IMR-90 (cell line): Measurements from ENCODE around the gene DOCK10. TPM values are rescaled to one million over a fixed set of nuclear protein-coding genes. Genes with fewer than 3 reads are reported as not detected.

ENCODE experiments used
- ATAC-seq: fragments of 200-7000 bp; cut with Tn5 transposase; 2 replicates; pipeline ENCODE4 v1.9.1; 2020; ENCODE audit warnings: low read depth, mild to moderate bottlenecking, moderate library complexity
- BruUV-seq: library from RNA; stranded (reverse); fragments of 400-500 nt; replicated peaks from 2 replicates; lab custom pipeline; 2021; lab: Mats Ljungman, UMichigan
- CTCF ChIA-PET: fragments of 300-600 bp; formaldehyde crosslinking; extraction: SDS; loops from one replicate; lab custom pipeline; 2021; ENCODE audit warnings: antibody characterized with exemption; lab: Yijun Ruan, JAX
- POLR2A ChIA-PET: fragments of 300-600 bp; sonication (Branson Sonifier 250); formaldehyde crosslinking; loops from one replicate; lab custom pipeline; 2022; ENCODE audit warnings: antibody characterized with exemption; ENCODE audit not compliant: unreplicated experiment; lab: Charles Lee
- DNase-seq: peaks from one replicate; pipeline ENCODE4 v3.0.0; 2013
- H2AFZ ChIP-seq: replicated peaks from 2 replicates; pipeline ENCODE3; 2013; ENCODE audit warnings: low read length, mild to moderate bottlenecking; ENCODE audit not compliant: poor library complexity
- H2AK5ac ChIP-seq: 2 replicates; pipeline ENCODE4 v1.6.1; 2013; ENCODE audit warnings: low read depth, low read length, inconsistent platforms
- H2AK9ac ChIP-seq: replicated peaks from 2 replicates; pipeline ENCODE3; 2013; ENCODE audit warnings: mild to moderate bottlenecking, low read depth, low read length, moderate library complexity; ENCODE audit not compliant: poor library complexity
- H2BK120ac ChIP-seq: 2 replicates; pipeline ENCODE4 v1.6.1; 2013; ENCODE audit warnings: low read depth, low read length, inconsistent platforms
- H2BK15ac ChIP-seq: 3 replicates; pipeline ENCODE4 v1.6.1; 2013; ENCODE audit warnings: low read depth, low read length, inconsistent platforms
- H2BK20ac ChIP-seq: 2 replicates; pipeline ENCODE4 v1.6.1; 2013; ENCODE audit warnings: low read depth, mild to moderate bottlenecking, inconsistent platforms, low read length, moderate library complexity
- H2BK5ac ChIP-seq: 2 replicates; pipeline ENCODE4 v1.6.1; 2013; ENCODE audit warnings: mild to moderate bottlenecking, low read depth, low read length, inconsistent platforms; ENCODE audit not compliant: poor library complexity, severe bottlenecking
- H3K14ac ChIP-seq: replicated peaks from 2 replicates; pipeline ENCODE4 v1.6.1; 2013; ENCODE audit warnings: low read depth, low read length, inconsistent platforms
- H3K18ac ChIP-seq: 2 replicates; pipeline ENCODE4 v1.6.1; 2013; ENCODE audit warnings: low read depth, low read length, control low read depth
- H3K23ac ChIP-seq: 2 replicates; pipeline ENCODE4 v1.6.1; 2013; ENCODE audit warnings: low read depth, low read length, inconsistent platforms
- H3K27ac ChIP-seq: 2 replicates; pipeline ENCODE4 v1.5.1; 2013; ENCODE audit warnings: mild to moderate bottlenecking, control low read depth, low read length; ENCODE audit not compliant: insufficient read depth
- H3K27me3 ChIP-seq: 2 replicates; pipeline ENCODE4 v1.6.1; 2013; ENCODE audit warnings: low read length; ENCODE audit not compliant: control insufficient read depth, insufficient read depth
- H3K36me3 ChIP-seq: 2 replicates; pipeline ENCODE4 v1.6.1; 2013; ENCODE audit warnings: low read length, mixed read lengths; ENCODE audit not compliant: control insufficient read depth, insufficient read depth
- H3K4ac ChIP-seq: 2 replicates; pipeline ENCODE4 v1.6.1; 2013; ENCODE audit warnings: low read depth, low read length, inconsistent platforms
- H3K4me1 ChIP-seq: 2 replicates; pipeline ENCODE4 v1.6.1; 2013; ENCODE audit warnings: low read length, mixed read lengths; ENCODE audit not compliant: control insufficient read depth, insufficient read depth
- H3K4me2 ChIP-seq: 2 replicates; pipeline ENCODE4 v1.6.1; 2013; ENCODE audit warnings: low read depth, mild to moderate bottlenecking, control low read depth, low read length, moderate library complexity
- H3K4me3 ChIP-seq: 2 replicates; pipeline ENCODE4 v1.5.1; 2013; ENCODE audit warnings: low read depth, mild to moderate bottlenecking, control low read depth, low read length, moderate library complexity; ENCODE audit not compliant: insufficient read depth
- H3K56ac ChIP-seq: 2 replicates; pipeline ENCODE4 v1.6.1; 2013; ENCODE audit warnings: low read length, inconsistent platforms; ENCODE audit not compliant: insufficient read depth; ENCODE audit errors: extremely low read depth
- H3K79me1 ChIP-seq, 2 experiments: 2 replicates each; pipeline ENCODE4 v1.6.1; 2013; ENCODE audit warnings: low read length in 2 of 2, inconsistent platforms in 1 of 2, low read depth in 1 of 2
- H3K9ac ChIP-seq: 2 replicates; pipeline ENCODE4 v1.6.1; 2013; ENCODE audit warnings: low read depth, low read length, control low read depth
- H3K9me1 ChIP-seq: 2 replicates; pipeline ENCODE4 v1.6.1; 2013; ENCODE audit warnings: low read length, inconsistent platforms; ENCODE audit not compliant: insufficient read depth
- H3K9me3 ChIP-seq: 2 replicates; pipeline ENCODE4 v1.6.1; 2013; ENCODE audit warnings: low read length; ENCODE audit not compliant: control insufficient read depth, insufficient read depth
- H4K20me1 ChIP-seq: 2 replicates; pipeline ENCODE4 v1.6.1; 2013; ENCODE audit warnings: low read length, inconsistent platforms; ENCODE audit not compliant: insufficient read depth
- H4K5ac ChIP-seq: 2 replicates; pipeline ENCODE4 v1.6.1; 2013; ENCODE audit warnings: mild to moderate bottlenecking, low read depth, low read length, control low read depth
- H4K8ac ChIP-seq, 2 experiments: 2 replicates each; pipeline ENCODE4 v1.6.1; 2013; ENCODE audit warnings: low read depth in 2 of 2, low read length in 2 of 2, control low read depth in 1 of 2, inconsistent platforms in 1 of 2
- H4K91ac ChIP-seq: 2 replicates; pipeline ENCODE4 v1.6.1; 2013; ENCODE audit warnings: low read depth, low read length, inconsistent platforms; ENCODE audit not compliant: insufficient read depth
- CEBPB ChIP-seq: IDR thresholded peaks from 2 replicates; pipeline ENCODE4 v1.6.1; 2012; ENCODE audit warnings: low read depth, low read length, improper control_type of control experiment
- CTCF ChIP-seq: conservative IDR thresholded peaks from 2 replicates; pipeline ENCODE4 v1.5.1; 2012; ENCODE audit warnings: mild to moderate bottlenecking, low read depth, low read length, improper control_type of control experiment
- MAZ ChIP-seq: IDR thresholded peaks from 2 replicates; pipeline ENCODE4 v1.6.1; 2012; ENCODE audit warnings: low read depth, mild to moderate bottlenecking, low read length, improper control_type of control experiment, moderate library complexity, borderline replicate concordance
- MXI1 ChIP-seq: IDR thresholded peaks from 2 replicates; pipeline ENCODE4 v1.6.1; 2012; ENCODE audit warnings: low read depth, mild to moderate bottlenecking, low read length, moderate library complexity, borderline replicate concordance
- NFE2L2 ChIP-seq: fragments of 150-350 bp; IDR thresholded peaks from 2 replicates; pipeline ENCODE4 v1.6.1; 2016; ENCODE audit warnings: low read depth, mild to moderate bottlenecking, low read length
- POLR2A ChIP-seq: IDR thresholded peaks from 2 replicates; pipeline ENCODE4 v1.6.1; 2012; ENCODE audit warnings: mild to moderate bottlenecking, low read depth, low read length
- RAD21 ChIP-seq: IDR thresholded peaks from 2 replicates; pipeline ENCODE4 v1.6.1; 2012; ENCODE audit warnings: low read length, improper control_type of control experiment
- USF2 ChIP-seq: fragments of 150-350 bp; IDR thresholded peaks from 2 replicates; pipeline ENCODE4 v1.6.1; 2017; ENCODE audit warnings: mild to moderate bottlenecking, antibody characterized with exemption, low read length, low read depth
- dilution Hi-C: fragments of 300-500 bp; cut with HindIII; formaldehyde crosslinking; loops from one replicate; pipeline ENCODE4 v1.14.3; 2018; ENCODE audit warnings: low sequenced_read_pairs; ENCODE audit not compliant: unreplicated experiment
- in situ Hi-C: fragments of 300-500 bp; cut with MboI; formaldehyde crosslinking; loops from 3 replicates; pipeline ENCODE4 v1.14.3; 2019; ENCODE audit warnings: low sequenced_read_pairs, inconsistent platforms, mixed read lengths
- intact Hi-C: fragments of 100-400 bp; cut with micrococcal nuclease; formaldehyde crosslinking; loops from 2 replicates; pipeline ENCODE4 v1.10.0; 2022
- polyA plus RNA-seq, 3 experiments: library from polyadenylated mRNA; depleted of rRNA; stranded (reverse); fragments of >200 nt; gene quantifications; 2 replicates each; pipeline ENCODE4 v1.2.3, GENCODE V29; 2012; ENCODE audit warnings: low replicate concordance in 1 of 3
- total RNA-seq: library from RNA; depleted of rRNA; stranded (reverse); fragments of >200 nt; gene quantifications from 2 replicates; pipeline ENCODE4 v1.2.3, GENCODE V29; 2012

DOCK10 gene
- total and polyA plus RNA-seq, 2 of the 4 experiments (the other 2 are of a cell fraction) = 58.6 to 75.3 TPM

- intact Hi-C loops = no loop called here
- DNase-seq (peak; percentile 70), ATAC-seq (peak; percentile 21; the same call in 1 of the 2 replicates)
- Histone ChIP-seq H3K9me1 (peaks cover 3% of the 10 kb centered on the region), H4K5ac (no peak overlapping the region; the same call in 1 of the 2 replicates), H3K9ac (no peak overlapping the region), H3K4ac (no peak overlapping the region), H3K27me3 (no peaks in the 10 kb centered on the region), H3K9me3 (peaks cover 3% of the 10 kb centered on the region; the same call in 1 of the 2 replicates), H3K56ac (no peak overlapping the region), H3K23ac (no peak overlapping the region), H2BK120ac (no peak overlapping the region), H3K4me1 (peaks cover 4% of the 10 kb centered on the region; the same call in 1 of the 2 replicates), H4K8ac (peak overlapping the region in 1 of 2 experiments; percentile 55; a peak in 1 of 4 replicates), H2BK15ac (no peak overlapping the region), H2AK9ac (no peak overlapping the region), H4K91ac (0 out of 2 replicates have a peak overlapping the region, but pooled peaks have one; percentile 43), H2BK5ac (peak overlapping the region; percentile 67), H3K36me3 (peaks cover 2% of the 10 kb centered on the region; the same call in 1 of the 2 replicates), H3K27ac (no peak overlapping the region), H2AFZ (no peak overlapping the region), H2AK5ac (no peak overlapping the region), H3K18ac (no peak overlapping the region; the same call in 1 of the 2 replicates), H3K4me2 (no peak overlapping the region; the same call in 1 of the 2 replicates), H3K79me1 (peaks cover 0 to 4% of the 10 kb centered on the region in 2 experiments; a peak in 2 of 4 replicates), H4K20me1 (no peaks in the 10 kb centered on the region), H3K4me3 (no peak overlapping the region), H3K14ac (no peak overlapping the region), H2BK20ac (peak overlapping the region; percentile 11; the same call in 1 of the 2 replicates)
- in situ Hi-C loops = no loop called here
- ChIA-PET POLR2A (no interaction called here), CTCF (interaction anchor here (1.0 kb wide), 1 partner anchor 164 kb away, joined by 4 read pairs; no protein-coding TSS in a partner anchor)
- no peak for TF ChIP-seq CEBPB
- no peak for TF ChIP-seq RAD21
- TF ChIP-seq POLR2A = no peak
- TF ChIP-seq USF2 = no peak
- no peak for TF ChIP-seq MAZ
- TF ChIP-seq NFE2L2 = no peak
- TF ChIP-seq MXI1 = no peak
- TF ChIP-seq CTCF = no peak
- BruUV-seq = no TSS peak
- dilution Hi-C loops = no loop called here
Measured at GRCh38 chr2:224838335-224838734, 203.9 kb downstream of the DOCK10 start.
